IMR-90 (cell line): ENCODE results near the gene ZNF580. TPM values are rescaled to one million over a fixed set of nuclear protein-coding genes. Genes with fewer than 3 reads are reported as not detected.

Experiments used
- ATAC-seq: fragments of 200-7000 bp; cut with Tn5 transposase; 2 replicates; pipeline ENCODE4 v1.9.1; 2020; ENCODE audit warnings: low read depth, mild to moderate bottlenecking, moderate library complexity
- BruUV-seq: library from RNA; stranded (reverse); fragments of 400-500 nt; replicated peaks from 2 replicates; lab custom pipeline; 2021; lab: Mats Ljungman, UMichigan
- CTCF ChIA-PET: fragments of 300-600 bp; formaldehyde crosslinking; extraction: SDS; loops from one replicate; lab custom pipeline; 2021; ENCODE audit warnings: antibody characterized with exemption; lab: Yijun Ruan, JAX
- POLR2A ChIA-PET: fragments of 300-600 bp; sonication (Branson Sonifier 250); formaldehyde crosslinking; loops from one replicate; lab custom pipeline; 2022; ENCODE audit warnings: antibody characterized with exemption; ENCODE audit not compliant: unreplicated experiment; lab: Charles Lee
- DNase-seq: peaks from one replicate; pipeline ENCODE4 v3.0.0; 2013
- H2AFZ ChIP-seq: replicated peaks from 2 replicates; pipeline ENCODE3; 2013; ENCODE audit warnings: low read length, mild to moderate bottlenecking; ENCODE audit not compliant: poor library complexity
- H2AK5ac ChIP-seq: 2 replicates; pipeline ENCODE4 v1.6.1; 2013; ENCODE audit warnings: low read depth, low read length, inconsistent platforms
- H2AK9ac ChIP-seq: replicated peaks from 2 replicates; pipeline ENCODE3; 2013; ENCODE audit warnings: mild to moderate bottlenecking, low read depth, low read length, moderate library complexity; ENCODE audit not compliant: poor library complexity
- H2BK120ac ChIP-seq: 2 replicates; pipeline ENCODE4 v1.6.1; 2013; ENCODE audit warnings: low read depth, low read length, inconsistent platforms
- H2BK15ac ChIP-seq: 3 replicates; pipeline ENCODE4 v1.6.1; 2013; ENCODE audit warnings: low read depth, low read length, inconsistent platforms
- H2BK20ac ChIP-seq: 2 replicates; pipeline ENCODE4 v1.6.1; 2013; ENCODE audit warnings: low read depth, mild to moderate bottlenecking, inconsistent platforms, low read length, moderate library complexity
- H2BK5ac ChIP-seq: 2 replicates; pipeline ENCODE4 v1.6.1; 2013; ENCODE audit warnings: mild to moderate bottlenecking, low read depth, low read length, inconsistent platforms; ENCODE audit not compliant: poor library complexity, severe bottlenecking
- H3K14ac ChIP-seq: replicated peaks from 2 replicates; pipeline ENCODE4 v1.6.1; 2013; ENCODE audit warnings: low read depth, low read length, inconsistent platforms
- H3K18ac ChIP-seq: 2 replicates; pipeline ENCODE4 v1.6.1; 2013; ENCODE audit warnings: low read depth, low read length, control low read depth
- H3K23ac ChIP-seq: 2 replicates; pipeline ENCODE4 v1.6.1; 2013; ENCODE audit warnings: low read depth, low read length, inconsistent platforms
- H3K27ac ChIP-seq: 2 replicates; pipeline ENCODE4 v1.5.1; 2013; ENCODE audit warnings: mild to moderate bottlenecking, control low read depth, low read length; ENCODE audit not compliant: insufficient read depth
- H3K27me3 ChIP-seq: 2 replicates; pipeline ENCODE4 v1.6.1; 2013; ENCODE audit warnings: low read length; ENCODE audit not compliant: control insufficient read depth, insufficient read depth
- H3K36me3 ChIP-seq: 2 replicates; pipeline ENCODE4 v1.6.1; 2013; ENCODE audit warnings: low read length, mixed read lengths; ENCODE audit not compliant: control insufficient read depth, insufficient read depth
- H3K4ac ChIP-seq: 2 replicates; pipeline ENCODE4 v1.6.1; 2013; ENCODE audit warnings: low read depth, low read length, inconsistent platforms
- H3K4me1 ChIP-seq: 2 replicates; pipeline ENCODE4 v1.6.1; 2013; ENCODE audit warnings: low read length, mixed read lengths; ENCODE audit not compliant: control insufficient read depth, insufficient read depth
- H3K4me2 ChIP-seq: 2 replicates; pipeline ENCODE4 v1.6.1; 2013; ENCODE audit warnings: low read depth, mild to moderate bottlenecking, control low read depth, low read length, moderate library complexity
- H3K4me3 ChIP-seq: 2 replicates; pipeline ENCODE4 v1.5.1; 2013; ENCODE audit warnings: low read depth, mild to moderate bottlenecking, control low read depth, low read length, moderate library complexity; ENCODE audit not compliant: insufficient read depth
- H3K56ac ChIP-seq: 2 replicates; pipeline ENCODE4 v1.6.1; 2013; ENCODE audit warnings: low read length, inconsistent platforms; ENCODE audit not compliant: insufficient read depth; ENCODE audit errors: extremely low read depth
- H3K79me1 ChIP-seq, 2 experiments: 2 replicates each; pipeline ENCODE4 v1.6.1; 2013; ENCODE audit warnings: low read length in 2 of 2, inconsistent platforms in 1 of 2, low read depth in 1 of 2
- H3K9ac ChIP-seq: 2 replicates; pipeline ENCODE4 v1.6.1; 2013; ENCODE audit warnings: low read depth, low read length, control low read depth
- H3K9me1 ChIP-seq: 2 replicates; pipeline ENCODE4 v1.6.1; 2013; ENCODE audit warnings: low read length, inconsistent platforms; ENCODE audit not compliant: insufficient read depth
- H3K9me3 ChIP-seq: 2 replicates; pipeline ENCODE4 v1.6.1; 2013; ENCODE audit warnings: low read length; ENCODE audit not compliant: control insufficient read depth, insufficient read depth
- H4K20me1 ChIP-seq: 2 replicates; pipeline ENCODE4 v1.6.1; 2013; ENCODE audit warnings: low read length, inconsistent platforms; ENCODE audit not compliant: insufficient read depth
- H4K5ac ChIP-seq: 2 replicates; pipeline ENCODE4 v1.6.1; 2013; ENCODE audit warnings: mild to moderate bottlenecking, low read depth, low read length, control low read depth
- H4K8ac ChIP-seq, 2 experiments: 2 replicates each; pipeline ENCODE4 v1.6.1; 2013; ENCODE audit warnings: low read depth in 2 of 2, low read length in 2 of 2, control low read depth in 1 of 2, inconsistent platforms in 1 of 2
- H4K91ac ChIP-seq: 2 replicates; pipeline ENCODE4 v1.6.1; 2013; ENCODE audit warnings: low read depth, low read length, inconsistent platforms; ENCODE audit not compliant: insufficient read depth
- BHLHE40 ChIP-seq: fragments of 150-350 bp; IDR thresholded peaks from 2 replicates; pipeline ENCODE4 v1.6.1; 2016; ENCODE audit warnings: mild to moderate bottlenecking, low read depth, low read length
- CHD1 ChIP-seq: IDR thresholded peaks from 2 replicates; pipeline ENCODE4 v1.6.1; 2012; ENCODE audit warnings: low read depth, low read length, improper control_type of control experiment
- FOS ChIP-seq: fragments of 150-350 bp; IDR thresholded peaks from 2 replicates; pipeline ENCODE4 v1.6.1; 2016; ENCODE audit warnings: low read depth, low read length
- MAFK ChIP-seq: IDR thresholded peaks from 2 replicates; pipeline ENCODE4 v1.6.1; 2012; ENCODE audit warnings: low read depth, low read length, improper control_type of control experiment
- MAZ ChIP-seq: IDR thresholded peaks from 2 replicates; pipeline ENCODE4 v1.6.1; 2012; ENCODE audit warnings: low read depth, mild to moderate bottlenecking, low read length, improper control_type of control experiment, moderate library complexity, borderline replicate concordance
- NFE2L2 ChIP-seq: fragments of 150-350 bp; IDR thresholded peaks from 2 replicates; pipeline ENCODE4 v1.6.1; 2016; ENCODE audit warnings: low read depth, mild to moderate bottlenecking, low read length
- RAD21 ChIP-seq: IDR thresholded peaks from 2 replicates; pipeline ENCODE4 v1.6.1; 2012; ENCODE audit warnings: low read length, improper control_type of control experiment
- RCOR1 ChIP-seq: IDR thresholded peaks from 2 replicates; pipeline ENCODE4 v1.6.1; 2012; ENCODE audit warnings: mild to moderate bottlenecking, low read length, improper control_type of control experiment; ENCODE audit not compliant: insufficient replicate concordance
- SMC3 ChIP-seq: fragments of 150-350 bp; IDR thresholded peaks from 2 replicates; pipeline ENCODE4 v1.6.1; 2016; ENCODE audit warnings: low read depth, mild to moderate bottlenecking, antibody characterized with exemption, low read length, moderate library complexity
- WGBS, 2 experiments: methylation state at CpG; one replicate each; pipeline versions ENCODE4 v1.1.5 to v1.1.7; 2013; ENCODE audit warnings: missing lambda C conversion rate in 2 of 2; ENCODE audit not compliant: insufficient read length in 1 of 2; ENCODE audit errors: extremely low coverage in 2 of 2; 5-methylcytosine and 5-hydroxymethylcytosine counted together
- dilution Hi-C: fragments of 300-500 bp; cut with HindIII; formaldehyde crosslinking; loops from one replicate; pipeline ENCODE4 v1.14.3; 2018; ENCODE audit warnings: low sequenced_read_pairs; ENCODE audit not compliant: unreplicated experiment
- in situ Hi-C: fragments of 300-500 bp; cut with MboI; formaldehyde crosslinking; loops from 3 replicates; pipeline ENCODE4 v1.14.3; 2019; ENCODE audit warnings: low sequenced_read_pairs, inconsistent platforms, mixed read lengths
- intact Hi-C: fragments of 100-400 bp; cut with micrococcal nuclease; formaldehyde crosslinking; loops from 2 replicates; pipeline ENCODE4 v1.10.0; 2022
- polyA plus RNA-seq, 3 experiments: library from polyadenylated mRNA; depleted of rRNA; stranded (reverse); fragments of >200 nt; gene quantifications; 2 replicates each; pipeline ENCODE4 v1.2.3, GENCODE V29; 2012; ENCODE audit warnings: low replicate concordance in 1 of 3
- total RNA-seq: library from RNA; depleted of rRNA; stranded (reverse); fragments of >200 nt; gene quantifications from 2 replicates; pipeline ENCODE4 v1.2.3, GENCODE V29; 2012

ZNF580 gene
- total and polyA plus RNA-seq, 2 of the 4 experiments (the other 2 are of a cell fraction): 1.4 to 36.9 TPM

DNA sequence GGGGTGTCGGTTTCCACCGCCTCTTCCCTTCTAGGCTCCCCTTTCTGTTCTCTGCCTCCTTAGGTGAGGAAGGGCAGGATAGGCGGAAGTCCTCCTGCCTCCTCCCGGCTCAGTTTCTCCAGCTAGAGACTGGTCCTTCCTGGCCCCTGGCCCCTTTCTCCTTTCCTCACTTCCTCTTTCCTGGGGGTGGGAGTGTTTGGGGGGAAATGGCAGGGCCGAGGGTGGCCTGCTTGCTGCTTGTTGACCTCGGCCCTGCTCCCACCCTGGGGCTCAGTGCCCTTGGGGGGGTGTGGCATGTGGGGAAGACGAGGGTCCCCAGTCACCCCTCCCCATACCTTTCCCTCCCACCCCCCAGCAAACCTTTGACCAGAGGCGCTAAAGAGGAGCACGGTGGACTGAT lies 19.0 kb downstream of the ZNF580 start:
- no peaks in the 10 kb centered on the region for H3K9me3 ChIP-seq
- H3K23ac ChIP-seq: no peak overlapping the region
- H2AFZ ChIP-seq: no peak overlapping the region
- peaks cover 10% of the 10 kb centered on the region for H3K4me1 ChIP-seq
- DNase-seq: no peak
- no peak overlapping the region for H3K14ac ChIP-seq
- H3K9ac ChIP-seq: no peak overlapping the region
- peaks cover 52% of the 10 kb centered on the region for H3K36me3 ChIP-seq
- BruUV-seq: no TSS peak
- TF ChIP-seq FOS (no peak), NFE2L2 (no peak), RAD21 (no peak), RCOR1 (no peak), MAFK (no peak), SMC3 (no peak), MAZ (no peak), CHD1 (no peak), BHLHE40 (no peak)
- no peak overlapping the region for H4K91ac ChIP-seq
- no peak overlapping the region for H3K4me3 ChIP-seq
- WGBS, 2 experiments: no CpG with 5 or more reads among the region's 9 CpGs
- no peak overlapping the region for H4K5ac ChIP-seq
- H4K20me1 ChIP-seq: peaks cover 96% of the 10 kb centered on the region
- H3K4me2 ChIP-seq: no peak overlapping the region
- ChIA-PET POLR2A (no interaction called here), CTCF (no interaction called here)
- peaks cover 13% of the 10 kb centered on the region for H3K9me1 ChIP-seq
- intact Hi-C loops: no loop called here
- no peak overlapping the region for H2BK15ac ChIP-seq
- H2BK5ac ChIP-seq: no peak overlapping the region
- H3K27ac ChIP-seq: no peak overlapping the region
- dilution Hi-C loops: no loop called here
- H2BK20ac ChIP-seq: no peak overlapping the region
- H2AK9ac ChIP-seq: no peak overlapping the region
- no peaks in the 10 kb centered on the region for H3K27me3 ChIP-seq
- ATAC-seq: no peak
- no peak overlapping the region for H4K8ac ChIP-seq
- H2BK120ac ChIP-seq: no peak overlapping the region
- no peak overlapping the region for H3K18ac ChIP-seq
- peaks cover 12 to 49% of the 10 kb centered on the region in 2 experiments for H3K79me1 ChIP-seq
- H3K56ac ChIP-seq: no peak overlapping the region
- in situ Hi-C loops: loop anchor here (25.0 kb wide), 2 partner anchors 1198 to 1523 kb away; partner anchors contain the start of genes CDC42EP5, CNOT3 and LENG9
- no peak overlapping the region for H3K4ac ChIP-seq
- H2AK5ac ChIP-seq: no peak overlapping the region
